ENCODE results near the gene LPIN3.
"Not testable (repeated sequence)": the region's sequence is repeated elsewhere in the genome, so short reads cannot be mapped to it uniquely, and the experiment has no call there.

The LPIN3 gene

GRCh38 chr20:41340327-41341055 is at the start of gene LPIN3:
Gene LPIN3 (plus strand): TSS chr20:41340821. CDS start chr20:41345804, 4,983 bp downstream.
- peak in 2 of 3 donors; percentile 12 to 35 for DNase-seq (ENCODE audit: low read depth in 3 of 3, low spot score in 1 of 3)

- no peak for DNase-seq (ENCODE audit: low read depth in 3 of 3, low spot score in 1 of 3)
Measured at GRCh38 chr20:41293269-41294037, 47.2 kb upstream of the LPIN3 start.

GRCh38 chr20:41299899-41300298 is 40.7 kb upstream of the LPIN3 start:
- DNase-seq (ENCODE audit: low read depth in 3 of 3, low spot score in 1 of 3) = no peak

- no peak for DNase-seq (ENCODE audit: low read depth in 3 of 3, low spot score in 1 of 3)
Measured at GRCh38 chr20:41300383-41300782, 40.2 kb upstream of the LPIN3 start.

GRCh38 chr20:41300886-41301285 is 39.7 kb upstream of the LPIN3 start:
- DNase-seq (ENCODE audit: low read depth in 3 of 3, low spot score in 1 of 3) = no peak

GRCh38 chr20:41304002-41304401 is 36.6 kb upstream of the LPIN3 start:
- no peak for DNase-seq (ENCODE audit: low read depth in 3 of 3, low spot score in 1 of 3)

- no peak for DNase-seq (ENCODE audit: low read depth in 3 of 3, low spot score in 1 of 3)
Measured at GRCh38 chr20:41304424-41305079, 36.1 kb upstream of the LPIN3 start.

- DNase-seq (ENCODE audit: low read depth in 3 of 3, low spot score in 1 of 3) = no peak
Measured at GRCh38 chr20:41306061-41306727, 34.4 kb upstream of the LPIN3 start.

- no peak for DNase-seq (ENCODE audit: low read depth in 3 of 3, low spot score in 1 of 3)
Measured at GRCh38 chr20:41307021-41307420, 33.6 kb upstream of the LPIN3 start.

- no peak for DNase-seq (ENCODE audit: low read depth in 3 of 3, low spot score in 1 of 3)
Measured at GRCh38 chr20:41308290-41308711, 32.3 kb upstream of the LPIN3 start.

GRCh38 chr20:41308726-41309413 is 31.8 kb upstream of the LPIN3 start:
- no peak for DNase-seq (ENCODE audit: low read depth in 3 of 3, low spot score in 1 of 3)

- DNase-seq (ENCODE audit: low read depth in 3 of 3, low spot score in 1 of 3) = no peak
Measured at GRCh38 chr20:41309817-41310216, 30.8 kb upstream of the LPIN3 start.

- not testable (repeated sequence) for DNase-seq (ENCODE audit: low read depth in 3 of 3, low spot score in 1 of 3)
Measured at GRCh38 chr20:41312009-41312408, 28.6 kb upstream of the LPIN3 start.

- no peak for DNase-seq (ENCODE audit: low read depth in 3 of 3, low spot score in 1 of 3)
Measured at GRCh38 chr20:41314386-41314785, 26.2 kb upstream of the LPIN3 start.

GRCh38 chr20:41316051-41316450 is 24.6 kb upstream of the LPIN3 start:
- no peak for DNase-seq (ENCODE audit: low read depth in 3 of 3, low spot score in 1 of 3)

GRCh38 chr20:41316602-41317545 is 23.7 kb upstream of the LPIN3 start:
- peak; percentile 23 to 76 (median 55) for DNase-seq (ENCODE audit: low read depth in 3 of 3, low spot score in 1 of 3)

GRCh38 chr20:41317546-41318270 is 22.9 kb upstream of the LPIN3 start, which contains the start of gene ZHX3:
Gene ZHX3 (minus strand): TSS chr20:41317731. CDS start chr20:41204916, 112,815 bp downstream.
- DNase-seq (ENCODE audit: low read depth in 3 of 3, low spot score in 1 of 3) = peak; percentile 92 to 95 (median 92)

GRCh38 chr20:41318271-41318649 is 22.4 kb upstream of the LPIN3 start:
- no peak for DNase-seq (ENCODE audit: low read depth in 3 of 3, low spot score in 1 of 3)

- DNase-seq (ENCODE audit: low read depth in 3 of 3, low spot score in 1 of 3) = no peak
Measured at GRCh38 chr20:41320441-41320840, 20.2 kb upstream of the LPIN3 start.

All from stimulated activated CD4-positive, alpha-beta T cell treated with anti-CD3 and anti-CD28 coated beads, TNF-alpha, amount 100 ng/mL, for 1 hour (primary cell).